GM23338 (cell line): ENCODE results near the gene SPARC. TPM values are rescaled to one million over a fixed set of nuclear protein-coding genes. Genes with fewer than 3 reads are reported as not detected.
"Not testable (repeated sequence)": the region's sequence is repeated elsewhere in the genome, so short reads cannot be mapped to it uniquely, and the experiment has no call there.

ENCODE experiments used
- ATAC-seq: fragments of 200-7000 bp; cut with Tn5 transposase; 3 replicates; pipeline ENCODE4 v1.9.1; 2020
- DNase-seq: peaks from one replicate; pipeline ENCODE4 v3.0.0-alpha.2; 2015; ENCODE audit warnings: low spot score
- H2AFZ ChIP-seq: fragments of 200-600 bp; sonication (generic); 2 replicates; pipeline ENCODE4 v1.8.0; 2016; ENCODE audit warnings: antibody characterized with exemption, mild to moderate bottlenecking, moderate library complexity
- H3F3A ChIP-seq: fragments of 200-600 bp; sonication (generic); replicated peaks from 2 replicates; pipeline ENCODE4 v1.8.0; 2017; ENCODE audit warnings: antibody characterized with exemption, mixed run types, low read depth
- H3K27ac ChIP-seq: fragments of 200-600 bp; sonication (generic); 2 replicates; pipeline ENCODE4 v1.6.1; 2016; ENCODE audit warnings: low read depth
- H3K27me3 ChIP-seq: fragments of 200-600 bp; sonication (generic); 2 replicates; pipeline ENCODE4 v1.8.0; 2016; ENCODE audit warnings: mild to moderate bottlenecking, mixed run types, moderate library complexity; ENCODE audit not compliant: insufficient read depth
- H3K36me3 ChIP-seq: fragments of 200-600 bp; sonication (generic); 2 replicates; pipeline ENCODE4 v1.8.0; 2016; ENCODE audit warnings: mild to moderate bottlenecking; ENCODE audit not compliant: insufficient read depth
- H3K4me1 ChIP-seq: fragments of 200-600 bp; sonication (generic); 2 replicates; pipeline ENCODE4 v1.8.0; 2016; ENCODE audit warnings: mild to moderate bottlenecking, moderate library complexity; ENCODE audit not compliant: insufficient read depth
- H3K4me2 ChIP-seq: fragments of 200-600 bp; sonication (generic); 2 replicates; pipeline ENCODE4 v1.7.1; 2017; ENCODE audit warnings: mixed run types
- H3K4me3 ChIP-seq: fragments of 200-600 bp; sonication (generic); 2 replicates; pipeline ENCODE4 v1.6.1; 2016; ENCODE audit warnings: mixed run types
- H3K79me2 ChIP-seq: fragments of 200-600 bp; sonication (generic); replicated peaks from 2 replicates; pipeline ENCODE4 v1.8.0; 2017; ENCODE audit warnings: mild to moderate bottlenecking; ENCODE audit not compliant: insufficient read depth
- H3K9me2 ChIP-seq: fragments of 200-600 bp; sonication (generic); 2 replicates; pipeline ENCODE4 v1.8.0; 2017; ENCODE audit not compliant: insufficient read depth
- H4K20me1 ChIP-seq: fragments of 200-600 bp; sonication (generic); replicated peaks from 2 replicates; pipeline ENCODE4 v1.8.0; 2017; ENCODE audit warnings: mild to moderate bottlenecking; ENCODE audit not compliant: insufficient read depth
- H3K27ac Mint-ChIP-seq: 2 replicates; pipeline ENCODE4 v1.8.0; 2020; ENCODE audit warnings: inconsistent platforms, mild to moderate bottlenecking, moderate library complexity, mixed read lengths
- H3K27me3 Mint-ChIP-seq: 3 replicates; pipeline ENCODE4 v1.8.0; 2022; ENCODE audit warnings: low read depth, mild to moderate bottlenecking, moderate library complexity, mixed read lengths, inconsistent platforms; ENCODE audit not compliant: insufficient read depth, poor library complexity
- H3K36me3 Mint-ChIP-seq: 3 replicates; pipeline ENCODE4 v1.8.0; 2021; ENCODE audit warnings: low read depth, mild to moderate bottlenecking, inconsistent platforms, moderate library complexity, mixed read lengths
- H3K4me1 Mint-ChIP-seq: 3 replicates; pipeline ENCODE4 v1.8.0; 2020; ENCODE audit warnings: mild to moderate bottlenecking, inconsistent platforms, mixed read lengths
- H3K4me3 Mint-ChIP-seq: 3 replicates; pipeline ENCODE4 v1.8.0; 2021; ENCODE audit warnings: moderate library complexity, mild to moderate bottlenecking, inconsistent platforms, mixed read lengths
- H3K9me3 Mint-ChIP-seq: 3 replicates; pipeline ENCODE4 v1.8.0; 2020; ENCODE audit warnings: moderate library complexity, mild to moderate bottlenecking, inconsistent platforms, mixed read lengths
- ZNF114 ChIP-seq: fragments of 250-450 bp; sonication (Bioruptor Pico); IDR thresholded peaks from 2 replicates; pipeline ENCODE4 v1.5.0; 2020; ENCODE audit warnings: mild to moderate bottlenecking, moderate library complexity
- ZNF462 ChIP-seq: fragments of 250-450 bp; sonication (Bioruptor Pico); IDR thresholded peaks from 2 replicates; pipeline ENCODE4 v1.5.0; 2020; ENCODE audit warnings: mild to moderate bottlenecking, moderate library complexity
- polyA plus RNA-seq: library from polyadenylated mRNA; unstranded; fragments of >200 nt; fragmentation: Nextera tagmentation; extraction: Ambion mirVana; gene quantifications from 2 replicates; pipeline ENCODE4 v1.2.1, GENCODE V29; 2016
- total RNA-seq: library from RNA; depleted of rRNA; stranded (reverse); fragments of >200 nt; shearing (Covaris generic); gene quantifications from 2 replicates; pipeline ENCODE4 v1.2.3, GENCODE V29; 2014
- TF ChIP-seq, protein P1 (sequence below), 2 experiments: fragments of 200-600 bp in 1 of 2; sonication (generic) in 1 of 2; conservative IDR thresholded peaks; 2 replicates each; pipeline versions ENCODE4 v1.5.1 to v1.6.1; 2016 to 2017; ENCODE audit warnings: antibody characterized with exemption in 2 of 2, low read depth in 2 of 2, mild to moderate bottlenecking in 2 of 2, moderate library complexity in 1 of 2

SPARC gene
- total and polyA plus RNA-seq, 2 experiments from 2014 or later: 218 to 225 TPM

- TF ChIP-seq ZNF462: no peak
- no peak for TF ChIP-seq ZNF114 (CRISPR knock-in tag)
These were observed 5.6 kb upstream of the SPARC start (continued) for GRCh38 chr5:151692312-151692711.

DNA sequence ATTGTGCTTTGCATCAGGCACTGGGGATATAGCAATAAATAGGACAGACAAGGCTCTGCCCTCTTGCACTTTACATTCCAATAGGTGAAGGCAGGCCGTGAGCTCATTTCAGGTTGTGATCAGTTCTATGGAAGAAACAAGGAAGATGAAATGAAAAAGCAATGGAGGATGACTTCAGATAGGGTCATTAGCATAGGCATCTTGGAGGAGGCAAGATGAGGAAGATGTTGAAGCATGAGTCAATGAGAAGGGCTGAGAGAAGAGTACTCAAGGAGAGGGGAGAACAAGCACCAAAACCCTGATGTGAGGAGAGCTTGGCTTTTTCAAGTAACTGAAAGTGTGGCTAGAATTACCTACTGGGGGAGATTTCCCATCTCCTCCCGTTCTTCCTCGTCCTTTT lies 5.0 kb upstream of the SPARC start:
- Histone ChIP-seq H3K4me3 (no peak overlapping the region), H3K27me3 (no peaks in the 10 kb centered on the region), H3F3A (no peaks in the 10 kb centered on the region), H3K4me1 (peaks cover 12% of the 10 kb centered on the region), H2AFZ (no peak overlapping the region), H3K4me2 (no peak overlapping the region), H3K9me2 (peaks cover 10% of the 10 kb centered on the region; the same call in 1 of the 2 replicates), H3K36me3 (no peaks in the 10 kb centered on the region), H3K27ac (no peak overlapping the region), H3K79me2 (no peaks in the 10 kb centered on the region), H4K20me1 (no peaks in the 10 kb centered on the region)
- Mint-ChIP-seq H3K4me3 (no peak overlapping the region), H3K4me1 (peaks cover 16% of the 10 kb centered on the region), H3K9me3 (no peaks in the 10 kb centered on the region), H3K27ac (no peak overlapping the region), H3K27me3 (no peaks in the 10 kb centered on the region), H3K36me3 (no peaks in the 10 kb centered on the region)
- DNase-seq (no peak), ATAC-seq (no peak)
- TF ChIP-seq, protein P1, sequence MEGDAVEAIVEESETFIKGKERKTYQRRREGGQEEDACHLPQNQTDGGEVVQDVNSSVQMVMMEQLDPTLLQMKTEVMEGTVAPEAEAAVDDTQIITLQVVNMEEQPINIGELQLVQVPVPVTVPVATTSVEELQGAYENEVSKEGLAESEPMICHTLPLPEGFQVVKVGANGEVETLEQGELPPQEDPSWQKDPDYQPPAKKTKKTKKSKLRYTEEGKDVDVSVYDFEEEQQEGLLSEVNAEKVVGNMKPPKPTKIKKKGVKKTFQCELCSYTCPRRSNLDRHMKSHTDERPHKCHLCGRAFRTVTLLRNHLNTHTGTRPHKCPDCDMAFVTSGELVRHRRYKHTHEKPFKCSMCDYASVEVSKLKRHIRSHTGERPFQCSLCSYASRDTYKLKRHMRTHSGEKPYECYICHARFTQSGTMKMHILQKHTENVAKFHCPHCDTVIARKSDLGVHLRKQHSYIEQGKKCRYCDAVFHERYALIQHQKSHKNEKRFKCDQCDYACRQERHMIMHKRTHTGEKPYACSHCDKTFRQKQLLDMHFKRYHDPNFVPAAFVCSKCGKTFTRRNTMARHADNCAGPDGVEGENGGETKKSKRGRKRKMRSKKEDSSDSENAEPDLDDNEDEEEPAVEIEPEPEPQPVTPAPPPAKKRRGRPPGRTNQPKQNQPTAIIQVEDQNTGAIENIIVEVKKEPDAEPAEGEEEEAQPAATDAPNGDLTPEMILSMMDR (conservative IDR thresholded peaks at IDR 0.05; ENCODE audit: low read depth in 2 of 2): no peak

DNA sequence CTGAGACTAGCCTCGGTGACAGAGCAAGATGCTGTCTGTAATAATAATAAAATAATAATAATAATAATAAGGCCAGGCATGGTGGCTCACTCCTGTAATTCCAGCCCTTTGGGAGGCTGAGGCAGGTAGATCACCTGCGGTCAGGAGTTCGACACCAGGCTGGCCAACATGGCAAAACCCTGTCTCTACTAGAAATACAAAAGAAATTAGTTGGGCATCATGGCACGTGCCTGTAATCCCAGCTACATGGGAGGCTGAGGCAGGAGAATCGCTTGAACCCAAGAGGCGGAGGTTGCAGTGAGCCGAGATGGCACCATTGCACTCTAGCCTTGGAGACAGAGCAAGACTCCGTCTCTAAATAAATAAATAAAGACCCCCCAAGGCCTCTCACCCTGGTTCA lies 2.9 kb upstream of the SPARC start:
- H3K27me3 ChIP-seq, H3K4me2 ChIP-seq, DNase-seq, H2AFZ ChIP-seq, ATAC-seq, H3K36me3 Mint-ChIP-seq, H3K27me3 Mint-ChIP-seq, H3K4me3 ChIP-seq, H3K9me3 Mint-ChIP-seq, H3K27ac Mint-ChIP-seq, H3K27ac ChIP-seq, H3K9me2 ChIP-seq, H3K79me2 ChIP-seq, H3K36me3 ChIP-seq, H3K4me3 Mint-ChIP-seq, H4K20me1 ChIP-seq, H3F3A ChIP-seq: not testable (repeated sequence)
- peaks cover 20% of the 10 kb centered on the region for H3K4me1 ChIP-seq
- peaks cover 18% of the 10 kb centered on the region for H3K4me1 Mint-ChIP-seq
